Endothelial cell of umbilical vein (primary cell): ENCODE data around the gene THOP1. TPM values are rescaled to one million over a fixed set of nuclear protein-coding genes. Genes with fewer than 3 reads are reported as not detected.

Experiments
- BruUV-seq: library from RNA; stranded (reverse); fragments of 400-500 nt; replicated peaks from 2 replicates; lab custom pipeline; 2021; lab: Mats Ljungman, UMichigan
- CTCF ChIA-PET: fragments of 300-600, 350-600 bp; sonication (Branson Sonifier 250); formaldehyde crosslinking; loops from one replicate; lab custom pipeline; 2021; ENCODE audit warnings: antibody characterized with exemption, inconsistent platforms; lab: Charles Lee
- POLR2A ChIA-PET: fragments of 300-600, 350-600 bp; sonication (Branson Sonifier 250); formaldehyde crosslinking; loops from one replicate; lab custom pipeline; 2021; ENCODE audit warnings: antibody characterized with exemption, inconsistent platforms; lab: Charles Lee
- DNase-seq: peaks from one replicate; pipeline ENCODE4 v3.0.0-alpha.2; 2011; ENCODE audit warnings: low read depth, low spot score
- FAIRE-seq: peaks from 2 replicates; lab custom pipeline; 2011; peaks lifted over from hg19 to GRCh38; lab: Jason Lieb, UNC
- H2AFZ ChIP-seq: 2 replicates; pipeline ENCODE4 v1.6.0; 2012; ENCODE audit warnings: low read depth, low read length, control low read depth, inconsistent platforms
- H3K27ac ChIP-seq: 2 replicates; pipeline ENCODE4 v1.5.1; 2011; ENCODE audit warnings: low read depth, mild to moderate bottlenecking, control low read depth, low read length, moderate library complexity; ENCODE audit not compliant: insufficient read depth
- H3K27me3 ChIP-seq, 2 experiments: 2 replicates each; pipeline versions ENCODE4 v1.6.0 to v1.6.1; 2011; ENCODE audit warnings: low read length in 2 of 2, mixed read lengths in 1 of 2; ENCODE audit not compliant: control insufficient read depth in 2 of 2, insufficient read depth in 2 of 2
- H3K36me3 ChIP-seq, 2 experiments: 2 replicates in 1 of 2; 3 replicates in 1 of 2; pipeline ENCODE4 v1.5.1; 2011; ENCODE audit warnings: low read length in 2 of 2, mild to moderate bottlenecking in 1 of 2, moderate library complexity in 1 of 2; ENCODE audit not compliant: control insufficient read depth in 2 of 2, insufficient read depth in 2 of 2; ENCODE audit errors: extremely low read depth in 1 of 2
- H3K4me1 ChIP-seq: 3 replicates; pipeline ENCODE4 v1.5.1; 2011; ENCODE audit warnings: mild to moderate bottlenecking, low read length; ENCODE audit not compliant: control insufficient read depth, insufficient read depth; ENCODE audit errors: extremely low read depth
- H3K4me2 ChIP-seq: 2 replicates; pipeline ENCODE4 v1.6.1; 2011; ENCODE audit warnings: low read length, control low read depth, mixed read lengths; ENCODE audit not compliant: insufficient read depth
- H3K4me3 ChIP-seq, 3 experiments: fragments of 200-600 bp in 1 of 3; sonication (generic), shearing (Covaris generic) in 1 of 3; replicated peaks in 1 of 3; 2 replicates each; pipeline ENCODE4 v1.5.1; 2011 to 2016; ENCODE audit warnings: control low read depth in 3 of 3, low read length in 3 of 3, mild to moderate bottlenecking in 2 of 3, inconsistent platforms in 1 of 3, low read depth in 1 of 3, moderate library complexity in 1 of 3; ENCODE audit not compliant: insufficient read depth in 1 of 3
- H3K79me2 ChIP-seq: 2 replicates; pipeline ENCODE4 v1.6.0; 2012; ENCODE audit warnings: low read length, inconsistent platforms; ENCODE audit not compliant: control insufficient read depth, insufficient read depth
- H3K9ac ChIP-seq: replicated peaks from 2 replicates; pipeline ENCODE3; 2011; ENCODE audit warnings: low read length, control low read depth; ENCODE audit not compliant: insufficient read depth; ENCODE audit errors: extremely low read depth
- H3K9me1 ChIP-seq: replicated peaks from 3 replicates; pipeline ENCODE4 v1.6.0; 2011; ENCODE audit warnings: mild to moderate bottlenecking, low read length; ENCODE audit not compliant: control insufficient read depth, insufficient read depth; ENCODE audit errors: extremely low read depth
- H3K9me3 ChIP-seq: replicated peaks from 2 replicates; pipeline ENCODE4 v1.5.1; 2012; ENCODE audit warnings: low read length, inconsistent platforms; ENCODE audit not compliant: control insufficient read depth, insufficient read depth
- H4K20me1 ChIP-seq: replicated peaks from 2 replicates; pipeline ENCODE3; 2011; ENCODE audit warnings: mild to moderate bottlenecking, low read length; ENCODE audit not compliant: control insufficient read depth, insufficient read depth; ENCODE audit errors: extremely low read depth
- CTCF ChIP-seq, 2 donors: IDR thresholded peaks; 1 replicate in 1 of 2; 2 replicates in 1 of 2; pipeline ENCODE4 v1.5.1; 2011; ENCODE audit warnings: low read length in 2 of 2, mild to moderate bottlenecking in 2 of 2, moderate library complexity in 2 of 2, control low read depth in 1 of 2, inconsistent platforms in 1 of 2, low read depth in 1 of 2; ENCODE audit not compliant: insufficient read depth in 1 of 2; ENCODE audit errors: extremely low read depth in 1 of 2
- EZH2 ChIP-seq: IDR thresholded peaks from 2 replicates; pipeline ENCODE4 v1.6.1; 2012; ENCODE audit warnings: borderline replicate concordance, low read depth, mild to moderate bottlenecking, moderate library complexity, low read length, inconsistent platforms; ENCODE audit not compliant: severe bottlenecking
- FOS ChIP-seq: IDR thresholded peaks from 2 replicates; pipeline ENCODE4 v1.6.1; 2011; ENCODE audit warnings: mild to moderate bottlenecking, low read length, moderate library complexity, borderline replicate concordance; ENCODE audit not compliant: insufficient read depth
- GATA2 ChIP-seq: IDR thresholded peaks from 2 replicates; pipeline ENCODE4 v1.7.0; 2011; ENCODE audit warnings: low read depth, mild to moderate bottlenecking, moderate library complexity, mixed read lengths, low read length; ENCODE audit not compliant: insufficient read length, insufficient read depth
- JUN ChIP-seq: IDR thresholded peaks from 2 replicates; pipeline ENCODE4 v1.6.1; 2011; ENCODE audit warnings: borderline replicate concordance, low read depth; ENCODE audit not compliant: insufficient read length, insufficient read depth
- MYC ChIP-seq: IDR thresholded peaks from one replicate; pipeline ENCODE4 v1.6.1; 2011; ENCODE audit warnings: mild to moderate bottlenecking, low read depth, low read length
- POLR2A ChIP-seq: IDR thresholded peaks from 2 replicates; pipeline ENCODE4 v1.6.1; 2012; ENCODE audit warnings: low read depth, mild to moderate bottlenecking, control low read depth, low read length
- POLR2AphosphoS5 ChIP-seq: IDR thresholded peaks from 2 replicates; pipeline ENCODE4 v1.6.1; 2012; ENCODE audit warnings: low read depth, mild to moderate bottlenecking, control low read depth, low read length, moderate library complexity; ENCODE audit not compliant: insufficient read depth
- dilution Hi-C: fragments of 300-500 bp; cut with MboI; formaldehyde crosslinking; loops from one replicate; pipeline ENCODE4 v1.15.0; 2019; ENCODE audit warnings: low sequenced_read_pairs; ENCODE audit not compliant: extremely low pct_ligation_motif_present
- intact Hi-C: fragments of 100-400 bp; cut with micrococcal nuclease; formaldehyde crosslinking; loops from one replicate; pipeline ENCODE4 v1.10.0; 2022
- polyA plus RNA-seq, 4 experiments: library from polyadenylated mRNA; depleted of rRNA in 3 of 4; stranded (reverse) in 3 of 4; unstranded in 1 of 4; fragments of >200 nt; gene quantifications; 2 replicates each; pipeline versions ENCODE4 v1.2.1 to v1.2.3, GENCODE V29; 2011 to 2012; ENCODE audit warnings: missing spikeins in 1 of 4
- total RNA-seq: library from RNA; stranded (reverse); gene quantifications from 2 replicates; pipeline ENCODE4 v1.2.3, GENCODE V29; 2021
- TF ChIP-seq, protein P1 (sequence below): IDR thresholded peaks from 2 replicates; pipeline ENCODE4 v1.6.1; 2011; ENCODE audit not compliant: insufficient read depth, insufficient read length

THOP1 gene
- total and polyA plus RNA-seq, 2 donors (not counting 3 experiments of a cell fraction or from before 2014, with no cell fraction given) = 88.0 to 115 TPM

- no peak overlapping the region for H3K27ac ChIP-seq
- no peak overlapping the region for H3K9ac ChIP-seq
- peaks cover 17% of the 10 kb centered on the region for H3K4me1 ChIP-seq
- no TSS peak for BruUV-seq
- H3K36me3 ChIP-seq = no peaks in the 10 kb centered on the region
- no peaks in the 10 kb centered on the region for H3K27me3 ChIP-seq
- H3K79me2 ChIP-seq = peaks cover 78% of the 10 kb centered on the region
- FAIRE-seq (no peak), DNase-seq (no peak)
- H4K20me1 ChIP-seq = no peaks in the 10 kb centered on the region
- H2AFZ ChIP-seq = no peak overlapping the region
- no peak for TF ChIP-seq MYC
- no peak for TF ChIP-seq EZH2
- TF ChIP-seq FOS = no peak
- TF ChIP-seq, protein P1, sequence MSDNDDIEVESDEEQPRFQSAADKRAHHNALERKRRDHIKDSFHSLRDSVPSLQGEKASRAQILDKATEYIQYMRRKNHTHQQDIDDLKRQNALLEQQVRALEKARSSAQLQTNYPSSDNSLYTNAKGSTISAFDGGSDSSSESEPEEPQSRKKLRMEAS = no peak
- TF ChIP-seq CTCF (IDR thresholded peaks at IDR 0.05; ENCODE audit: extremely low read depth in 1 of 2, insufficient read depth in 1 of 2, low read depth in 1 of 2, low read length in 2 of 2) = no peak
- TF ChIP-seq JUN = no peak
- no peak for TF ChIP-seq POLR2AphosphoS5
- TF ChIP-seq POLR2A = no peak
- TF ChIP-seq GATA2 = no peak
- ChIA-PET POLR2A (no interaction called here), CTCF (no interaction called here)
- no peaks in the 10 kb centered on the region for H3K9me1 ChIP-seq
- no peaks in the 10 kb centered on the region for H3K9me3 ChIP-seq
- no peak overlapping the region for H3K4me2 ChIP-seq
- dilution Hi-C loops (no loop called here), intact Hi-C loops (no loop called here)
- no peak overlapping the region for H3K4me3 ChIP-seq
Observed at GRCh38 chr19:2780284-2780683, 5.0 kb upstream of the THOP1 start.
